Thoracic aorta endothelial cell (primary cell): ENCODE results near the gene KIF9. TPM values are rescaled to one million over a fixed set of nuclear protein-coding genes. Genes with fewer than 3 reads are reported as not detected.

Source experiments
- small RNA-seq: library from RNA; depleted of rRNA; stranded (forward); fragments of <200 nt; gene quantifications from one replicate; pipeline ENCODE3, GENCODE V24; 2012
- total RNA-seq: library from RNA; depleted of rRNA; stranded (reverse); fragments of >200 nt; gene quantifications from 2 replicates; pipeline ENCODE4 v1.2.3, GENCODE V29; 2012

Gene KIF9, protein sequence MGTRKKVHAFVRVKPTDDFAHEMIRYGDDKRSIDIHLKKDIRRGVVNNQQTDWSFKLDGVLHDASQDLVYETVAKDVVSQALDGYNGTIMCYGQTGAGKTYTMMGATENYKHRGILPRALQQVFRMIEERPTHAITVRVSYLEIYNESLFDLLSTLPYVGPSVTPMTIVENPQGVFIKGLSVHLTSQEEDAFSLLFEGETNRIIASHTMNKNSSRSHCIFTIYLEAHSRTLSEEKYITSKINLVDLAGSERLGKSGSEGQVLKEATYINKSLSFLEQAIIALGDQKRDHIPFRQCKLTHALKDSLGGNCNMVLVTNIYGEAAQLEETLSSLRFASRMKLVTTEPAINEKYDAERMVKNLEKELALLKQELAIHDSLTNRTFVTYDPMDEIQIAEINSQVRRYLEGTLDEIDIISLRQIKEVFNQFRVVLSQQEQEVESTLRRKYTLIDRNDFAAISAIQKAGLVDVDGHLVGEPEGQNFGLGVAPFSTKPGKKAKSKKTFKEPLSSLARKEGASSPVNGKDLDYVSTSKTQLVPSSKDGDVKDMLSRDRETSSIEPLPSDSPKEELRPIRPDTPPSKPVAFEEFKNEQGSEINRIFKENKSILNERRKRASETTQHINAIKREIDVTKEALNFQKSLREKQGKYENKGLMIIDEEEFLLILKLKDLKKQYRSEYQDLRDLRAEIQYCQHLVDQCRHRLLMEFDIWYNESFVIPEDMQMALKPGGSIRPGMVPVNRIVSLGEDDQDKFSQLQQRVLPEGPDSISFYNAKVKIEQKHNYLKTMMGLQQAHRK
- 11.2 and 12.5 TPM in 2 replicates for total RNA-seq

DNA sequence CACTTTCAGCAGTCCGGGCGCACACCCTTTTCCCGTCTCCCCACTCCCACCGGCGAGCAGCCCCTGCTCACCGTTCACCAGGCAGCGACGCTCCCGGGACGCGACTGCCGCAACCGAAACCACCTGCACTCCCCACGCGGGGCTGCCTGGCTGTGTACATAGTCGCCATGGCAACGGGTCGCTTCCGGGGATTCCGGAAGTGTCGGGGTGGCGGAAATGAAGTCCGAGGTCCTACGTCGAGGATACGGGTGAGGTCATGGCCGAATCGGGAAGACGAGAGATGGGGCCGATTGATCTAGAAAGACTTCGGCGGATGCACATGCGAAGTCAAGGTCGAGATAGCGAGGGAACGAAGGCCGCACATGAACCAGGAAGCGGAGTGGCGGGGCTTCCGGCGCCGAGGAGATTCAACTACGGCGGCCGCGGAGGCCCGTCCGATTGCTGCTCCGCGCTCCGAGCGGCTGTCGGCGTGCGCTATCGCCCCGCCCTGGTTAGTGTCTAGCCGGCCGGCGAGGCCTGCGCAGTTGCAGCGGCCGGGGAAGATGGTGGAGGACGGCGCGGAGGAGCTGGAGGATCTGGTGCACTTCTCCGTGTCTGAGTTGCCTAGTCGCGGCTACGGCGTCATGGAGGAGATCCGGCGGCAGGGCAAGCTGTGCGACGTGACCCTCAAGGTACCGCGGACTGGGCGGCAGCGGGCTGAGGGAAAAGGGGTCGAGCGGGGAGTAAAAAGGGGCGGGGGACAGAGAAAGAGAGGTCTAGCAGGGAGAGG is at the start of gene KIF9, which contains the start of gene KLHL18:
KIF9 (minus strand) TSS at position 376 of the 769 bp plus-strand sequence. CDS start 5,425 bp downstream, outside the sequence.
KLHL18 (plus strand) TSS at position 521 of the 769 bp plus-strand sequence; CDS start at position 543, 22 bp downstream.

Small RNAs within 50 kb of the gene (small RNA-seq; reads per million reads assigned to genes)
- not detected for gene SNORD13P3

Other genes with a start within 250 kb of the KIF9 start
- 59.9 and 62.5 TPM in 2 replicates for gene SETD2, start 118.7 kb downstream of the KIF9 start, total RNA-seq
- 33.9 and 40.6 TPM in 2 replicates for gene KLHL18, start 145 bp upstream of the KIF9 start, total RNA-seq
- gene PTPN23, start 98.2 kb upstream of the KIF9 start, total RNA-seq = 26.2 and 32.6 TPM in 2 replicates
- 53.5 and 67.1 TPM in 2 replicates for gene SCAP, start 193.1 kb upstream of the KIF9 start, total RNA-seq
- 28.2 and 28.4 TPM in 2 replicates for gene ELP6, start 230.9 kb upstream of the KIF9 start, total RNA-seq